Fibroblast of lung (primary cell): Measurements from ENCODE around the gene SLC6A9. TPM values are rescaled to one million over a fixed set of nuclear protein-coding genes. Genes with fewer than 3 reads are reported as not detected.

Source experiments
- DNase-seq, 2 donors: peaks; one replicate each; pipeline versions ENCODE4 v3.0.0 to v3.0.0-alpha.2; 2010; ENCODE audit warnings: low read depth in 2 of 2
- H2AFZ ChIP-seq: 2 replicates; pipeline ENCODE4 v1.5.1; 2012; ENCODE audit warnings: low read length, control low read depth, inconsistent platforms
- H3K27ac ChIP-seq: 2 replicates; pipeline ENCODE4 v1.5.1; 2011; ENCODE audit warnings: low read length, control low read depth; ENCODE audit not compliant: insufficient read depth
- H3K27me3 ChIP-seq: 2 replicates; pipeline ENCODE4 v1.5.1; 2011; ENCODE audit warnings: mild to moderate bottlenecking, low read length; ENCODE audit not compliant: control insufficient read depth, insufficient read depth
- H3K36me3 ChIP-seq: 2 replicates; pipeline ENCODE4 v1.5.1; 2011; ENCODE audit warnings: low read length; ENCODE audit not compliant: control insufficient read depth, insufficient read depth
- H3K4me1 ChIP-seq: 2 replicates; pipeline ENCODE4 v1.5.1; 2011; ENCODE audit warnings: low read length; ENCODE audit not compliant: control insufficient read depth, insufficient read depth; ENCODE audit errors: extremely low read depth
- H3K4me2 ChIP-seq: 2 replicates; pipeline ENCODE4 v1.5.1; 2011; ENCODE audit warnings: low read length, control low read depth; ENCODE audit not compliant: insufficient read depth; ENCODE audit errors: extremely low read depth
- H3K4me3 ChIP-seq, 4 experiments: fragments of 200-600 bp in 1 of 4; sonication (generic) in 1 of 4; replicated peaks in 1 of 4; 2 replicates each; pipeline ENCODE4 v1.5.1; 2011 to 2016; ENCODE audit warnings: low read length in 4 of 4, low read depth in 3 of 4, mild to moderate bottlenecking in 3 of 4, control low read depth in 2 of 4, inconsistent platforms in 1 of 4, mixed read lengths in 1 of 4; ENCODE audit not compliant: insufficient read depth in 1 of 4; ENCODE audit errors: control extremely low read depth in 1 of 4
- H3K79me2 ChIP-seq: 2 replicates; pipeline ENCODE4 v1.5.1; 2012; ENCODE audit warnings: mild to moderate bottlenecking, low read length, inconsistent platforms; ENCODE audit not compliant: control insufficient read depth, insufficient read depth
- H3K9ac ChIP-seq: 2 replicates; pipeline ENCODE4 v1.5.1; 2011; ENCODE audit warnings: mild to moderate bottlenecking, low read length, control low read depth; ENCODE audit not compliant: insufficient read depth
- H3K9me3 ChIP-seq: 2 replicates; pipeline ENCODE4 v1.5.1; 2012; ENCODE audit warnings: low read depth, low read length; ENCODE audit not compliant: control insufficient read depth, insufficient read depth
- H4K20me1 ChIP-seq: 2 replicates; pipeline ENCODE4 v1.5.1; 2011; ENCODE audit warnings: low read length; ENCODE audit not compliant: control insufficient read depth, insufficient read depth; ENCODE audit errors: extremely low read depth
- CTCF ChIP-seq, 2 donors: IDR thresholded peaks in 1 of 2; conservative IDR thresholded peaks in 1 of 2; 1 replicate in 1 of 2; 2 replicates in 1 of 2; pipeline ENCODE4 v1.5.1; 2011 to 2012; ENCODE audit warnings: low read length in 2 of 2, control low read depth in 1 of 2, inconsistent platforms in 1 of 2, low read depth in 1 of 2, mild to moderate bottlenecking in 1 of 2
- EZH2 ChIP-seq: IDR thresholded peaks from 2 replicates; pipeline ENCODE4 v1.5.1; 2012; ENCODE audit warnings: low read length, control low read depth, mild to moderate bottlenecking; ENCODE audit errors: missing control alignments
- polyA plus RNA-seq, 2 donors: library from polyadenylated mRNA; depleted of rRNA in 1 of 2; stranded (reverse) in 1 of 2; unstranded in 1 of 2; fragments of >200 nt; gene quantifications; 2 replicates each; pipeline ENCODE4 v1.2.1, GENCODE V29; 2011 to 2012; ENCODE audit warnings: missing spikeins in 1 of 2
- total RNA-seq: library from RNA; depleted of rRNA; stranded (reverse); fragments of >200 nt; gene quantifications from 2 replicates; pipeline ENCODE4 v1.2.1, GENCODE V29; 2014

The SLC6A9 gene
- total and polyA plus RNA-seq, 2 donors (not counting 1 experiment from before 2014, with no cell fraction given), result 3.4 to 19.5 TPM

- TF ChIP-seq EZH2, result no peak
- no peak for TF ChIP-seq CTCF (conservative IDR thresholded peaks at IDR 0.05 in 1 of 2, IDR thresholded peaks at IDR 0.05 in 1 of 2; ENCODE audit: low read depth in 1 of 2, low read length in 2 of 2)
These were observed 72.7 kb downstream of the SLC6A9 start for GRCh38 chr1:43958351-43959255.

GRCh38 chr1:43957407-43958040 is 73.7 kb downstream of the SLC6A9 start:
- Histone ChIP-seq H3K79me2 (peaks cover 2% of the 10 kb centered on the region), H3K27ac (no peak overlapping the region), H3K4me2 (no peak overlapping the region), H2AFZ (no peak overlapping the region), H3K4me3 (no peak overlapping the region), H3K27me3 (no peaks in the 10 kb centered on the region), H3K9me3 (no peaks in the 10 kb centered on the region), H4K20me1 (no peaks in the 10 kb centered on the region), H3K36me3 (peaks cover 15% of the 10 kb centered on the region), H3K9ac (no peak overlapping the region), H3K4me1 (no peaks in the 10 kb centered on the region)
- TF ChIP-seq EZH2 (no peak), CTCF (conservative IDR thresholded peaks at IDR 0.05 in 1 of 2, IDR thresholded peaks at IDR 0.05 in 1 of 2; ENCODE audit: low read depth in 1 of 2, low read length in 2 of 2) (no peak)
- no peak for DNase-seq

More at GRCh38 chr1:43958351-43959255, 72.7 kb downstream of the SLC6A9 start:
- no peaks in the 10 kb centered on the region for H3K9me3 ChIP-seq
- no peaks in the 10 kb centered on the region for H3K4me1 ChIP-seq
- no peak overlapping the region for H3K9ac ChIP-seq
- no peak overlapping the region for H2AFZ ChIP-seq
- H3K4me3 ChIP-seq, result no peak overlapping the region
- DNase-seq, result no peak
- H3K79me2 ChIP-seq, result no peaks in the 10 kb centered on the region
- peaks cover 20% of the 10 kb centered on the region for H3K36me3 ChIP-seq
- no peaks in the 10 kb centered on the region for H3K27me3 ChIP-seq
- H4K20me1 ChIP-seq, result no peaks in the 10 kb centered on the region
- no peak overlapping the region for H3K27ac ChIP-seq
- H3K4me2 ChIP-seq, result no peak overlapping the region

GRCh38 chr1:43956234-43956633 is 75.0 kb downstream of the SLC6A9 start:
- no peak overlapping the region for H2AFZ ChIP-seq

More at GRCh38 chr1:43956234-43956633, 75.0 kb downstream of the SLC6A9 start:
- no peaks in the 10 kb centered on the region for H4K20me1 ChIP-seq
- peaks cover 2% of the 10 kb centered on the region for H3K79me2 ChIP-seq
- no peak for DNase-seq
- no peak overlapping the region for H3K4me3 ChIP-seq
- peaks cover 13% of the 10 kb centered on the region for H3K36me3 ChIP-seq
- H3K4me2 ChIP-seq, result no peak overlapping the region
- no peaks in the 10 kb centered on the region for H3K4me1 ChIP-seq
- H3K27ac ChIP-seq, result no peak overlapping the region
- H3K9me3 ChIP-seq, result no peaks in the 10 kb centered on the region
- no peak for TF ChIP-seq CTCF (conservative IDR thresholded peaks at IDR 0.05 in 1 of 2, IDR thresholded peaks at IDR 0.05 in 1 of 2; ENCODE audit: low read depth in 1 of 2, low read length in 2 of 2)
- no peak for TF ChIP-seq EZH2
- no peak overlapping the region for H3K9ac ChIP-seq
- H3K27me3 ChIP-seq, result no peaks in the 10 kb centered on the region
